Glomerular endothelial cell (primary cell): Measurements from ENCODE around the gene RASGRF2. TPM values are rescaled to one million over a fixed set of nuclear protein-coding genes. Genes with fewer than 3 reads are reported as not detected.

Experiments used
- DNase-seq: peaks from one replicate; pipeline ENCODE4 v3.0.0-alpha.2; 2011; ENCODE audit warnings: low read depth, low spot score; ENCODE audit errors: extremely low read depth
- total RNA-seq: library from RNA; depleted of rRNA; stranded (reverse); fragments of >200 nt; gene quantifications from 2 replicates; pipeline ENCODE4 v1.2.3, GENCODE V29; 2015

The RASGRF2 gene
- total RNA-seq, result 13.0 and 15.8 TPM in 2 replicates

- DNase-seq, result no peak
Observed at GRCh38 chr5:80959768-80960442, at the start of gene RASGRF2. TSS of gene RASGRF2 (plus strand) at chr5:80960363. CDS start at chr5:80960739, 376 bp downstream.

- DNase-seq, result no peak
Observed at GRCh38 chr5:80912479-80912878, 47.7 kb upstream of the RASGRF2 start.

- DNase-seq, result no peak
Observed at GRCh38 chr5:80915716-80916115, 44.4 kb upstream of the RASGRF2 start.

GRCh38 chr5:80916676-80917075 lies 43.5 kb upstream of the RASGRF2 start:
- no peak for DNase-seq

- DNase-seq, result no peak
Observed at GRCh38 chr5:80917631-80918030, 42.5 kb upstream of the RASGRF2 start.

GRCh38 chr5:80919678-80920196 lies 40.4 kb upstream of the RASGRF2 start:
- DNase-seq, result no peak

GRCh38 chr5:80920333-80920732 lies 39.8 kb upstream of the RASGRF2 start:
- no peak for DNase-seq

- DNase-seq, result no peak
Observed at GRCh38 chr5:80921026-80921425, 39.1 kb upstream of the RASGRF2 start.

- no peak for DNase-seq
Observed at GRCh38 chr5:80925931-80926330, 34.2 kb upstream of the RASGRF2 start.

- no peak for DNase-seq
Observed at GRCh38 chr5:80926536-80926935, 33.6 kb upstream of the RASGRF2 start.

GRCh38 chr5:80926979-80927656 lies 33.0 kb upstream of the RASGRF2 start:
- no peak for DNase-seq

GRCh38 chr5:80928073-80928472 lies 32.1 kb upstream of the RASGRF2 start:
- no peak for DNase-seq

GRCh38 chr5:80930940-80931339 lies 29.2 kb upstream of the RASGRF2 start:
- DNase-seq, result no peak

- DNase-seq, result no peak
Observed at GRCh38 chr5:80931411-80931810, 28.8 kb upstream of the RASGRF2 start.

- no peak for DNase-seq
Observed at GRCh38 chr5:80933036-80933435, 27.1 kb upstream of the RASGRF2 start.

GRCh38 chr5:80934751-80935150 lies 25.4 kb upstream of the RASGRF2 start:
- DNase-seq, result no peak

GRCh38 chr5:80935811-80936385 lies 24.3 kb upstream of the RASGRF2 start:
- no peak for DNase-seq

GRCh38 chr5:80936881-80937280 lies 23.3 kb upstream of the RASGRF2 start:
- DNase-seq, result no peak

- no peak for DNase-seq
Observed at GRCh38 chr5:80937584-80938356, 22.4 kb upstream of the RASGRF2 start.

GRCh38 chr5:80941496-80941895 lies 18.7 kb upstream of the RASGRF2 start:
- no peak for DNase-seq

- no peak for DNase-seq
Observed at GRCh38 chr5:80951366-80951765, 8.8 kb upstream of the RASGRF2 start.
